ENCODE results near the gene WWC1.
"Not testable (repeated sequence)": the region's sequence is repeated elsewhere in the genome, so short reads cannot be mapped to it uniquely, and the experiment has no call there.

The WWC1 gene

GRCh38 chr5:168286863-168287262 is 4.6 kb upstream of the WWC1 start:
- DNase-seq = not testable (repeated sequence)

GRCh38 chr5:168287362-168287761 is 4.1 kb upstream of the WWC1 start:
- no peak for DNase-seq

DNA sequence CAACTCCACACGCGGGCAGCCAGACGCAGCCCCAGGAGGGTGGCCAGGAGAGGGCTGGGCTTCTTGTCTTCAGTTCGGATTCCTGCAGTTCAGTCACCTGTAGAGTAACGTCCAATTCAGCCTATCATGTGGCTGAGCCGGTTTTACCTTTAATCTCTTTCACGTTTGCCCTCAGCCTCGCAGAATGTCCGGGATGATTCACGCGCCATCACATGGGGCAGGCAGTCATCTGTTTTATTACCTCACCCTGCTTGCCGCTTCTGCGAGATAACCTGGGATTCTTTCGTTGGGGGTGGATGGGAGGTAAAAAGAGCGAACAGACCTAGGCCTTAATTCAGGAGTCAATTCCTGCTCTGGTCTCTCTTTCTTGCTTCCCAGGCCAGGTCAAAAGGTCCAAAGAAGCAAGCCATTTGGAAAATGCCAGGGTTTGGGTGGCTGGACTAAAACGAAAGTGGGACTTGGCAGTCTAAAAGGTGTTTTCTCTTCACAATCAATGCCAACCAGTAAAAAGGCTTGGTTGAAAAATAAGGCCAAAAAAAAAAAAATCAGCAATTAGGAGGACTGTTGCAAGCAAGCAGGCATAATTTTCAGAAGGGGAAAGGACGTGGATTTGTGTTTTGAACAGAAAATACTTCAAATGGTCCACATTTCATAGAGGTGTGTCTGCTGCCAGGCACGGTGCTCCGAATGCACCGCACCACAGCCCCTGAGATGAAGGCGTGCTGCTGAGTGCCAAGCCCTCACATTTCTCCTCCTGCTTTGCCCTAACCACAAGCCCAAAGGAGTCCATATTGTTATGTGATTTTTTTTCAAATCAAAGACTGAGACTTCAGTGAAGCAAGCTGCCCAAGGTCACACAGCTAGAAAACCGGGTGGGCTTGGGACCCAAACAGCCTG is 2.8 kb upstream of the WWC1 start:
- DNase-seq = no peak

GRCh38 chr5:168290902-168291341 is 523 bp upstream of the WWC1 start:
- DNase-seq = no peak

DNA sequence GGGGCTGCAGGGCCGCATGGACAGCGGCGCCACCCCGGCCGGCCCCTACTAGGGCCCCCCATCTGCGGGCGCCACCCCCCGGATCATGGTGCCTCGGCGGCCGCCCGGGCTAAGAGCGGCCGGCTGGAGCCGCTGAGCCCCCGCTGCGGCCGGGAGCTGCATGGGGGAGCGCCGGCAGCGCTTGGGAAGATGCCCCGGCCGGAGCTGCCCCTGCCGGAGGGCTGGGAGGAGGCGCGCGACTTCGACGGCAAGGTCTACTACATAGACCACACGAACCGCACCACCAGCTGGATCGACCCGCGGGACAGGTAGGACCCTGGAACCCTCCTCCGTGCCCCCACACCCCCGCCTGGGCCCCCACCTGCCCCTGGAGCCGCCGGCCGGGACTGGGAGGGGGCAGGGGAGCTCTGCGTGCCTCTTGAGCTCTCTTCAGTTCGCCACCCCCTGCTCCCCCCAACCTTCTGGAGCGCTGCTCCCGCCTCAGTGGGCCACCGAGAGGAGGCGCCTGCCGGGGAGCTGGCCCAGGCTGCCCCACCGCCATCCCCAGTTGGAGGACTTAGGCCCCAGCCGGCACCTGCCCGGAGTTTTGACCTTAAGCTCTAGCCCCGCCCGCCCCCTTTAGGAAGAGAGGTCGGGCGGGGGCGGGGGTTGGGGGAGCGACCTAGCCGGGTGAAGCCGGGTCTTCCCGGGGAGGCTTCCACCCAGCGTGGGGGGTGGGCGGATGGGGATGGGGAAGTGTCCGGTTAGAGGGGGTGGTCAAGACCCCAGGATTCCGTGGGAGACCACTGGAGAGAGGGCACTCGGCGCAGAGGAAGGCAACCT is 730 bp downstream of the WWC1 start:
- peak; percentile 14 for DNase-seq

DNA sequence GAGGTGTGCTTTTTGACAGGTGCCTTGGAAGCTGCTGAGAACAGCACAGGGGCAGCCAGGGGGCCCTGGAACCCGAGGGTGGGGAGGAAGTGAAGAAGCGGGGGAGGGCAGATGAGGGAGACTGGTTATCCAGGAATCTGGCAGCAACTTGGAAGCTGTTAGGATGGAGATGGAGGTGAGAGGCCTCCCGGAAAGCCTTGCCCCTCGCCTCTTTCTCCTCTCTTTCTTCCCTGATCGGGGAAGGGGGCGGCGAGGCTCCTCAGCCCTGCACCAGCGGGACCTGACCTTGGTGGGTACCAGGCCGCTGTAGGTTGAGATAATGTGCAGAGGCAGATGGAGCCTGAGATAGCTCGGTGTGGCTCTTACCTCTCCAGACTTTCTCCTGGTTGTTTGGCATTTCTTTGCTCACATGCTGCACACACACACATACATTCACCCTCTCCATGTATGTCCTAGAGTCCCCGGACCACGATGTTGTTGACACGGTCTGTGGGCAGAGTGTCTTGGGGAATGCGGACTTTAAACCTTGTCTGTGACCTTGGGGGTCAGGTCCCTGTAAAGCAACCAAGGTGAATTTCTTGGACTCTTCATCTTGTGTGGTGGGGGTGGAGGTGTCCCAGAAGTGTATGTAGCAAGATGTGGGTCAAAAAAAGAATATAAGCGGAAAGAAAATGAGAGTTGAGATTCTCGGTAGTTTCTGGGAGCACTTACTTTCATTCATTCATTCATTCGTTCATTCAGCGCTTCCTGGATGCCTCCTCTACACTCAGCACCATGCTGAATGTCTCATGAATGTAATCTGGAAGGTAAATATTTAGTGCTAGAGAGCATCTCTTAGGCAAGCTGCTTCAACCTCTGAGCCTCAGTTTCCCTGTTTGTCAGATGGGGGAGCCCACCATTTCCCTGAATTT is 1.6 kb downstream of the WWC1 start:
- DNase-seq = no peak

DNA sequence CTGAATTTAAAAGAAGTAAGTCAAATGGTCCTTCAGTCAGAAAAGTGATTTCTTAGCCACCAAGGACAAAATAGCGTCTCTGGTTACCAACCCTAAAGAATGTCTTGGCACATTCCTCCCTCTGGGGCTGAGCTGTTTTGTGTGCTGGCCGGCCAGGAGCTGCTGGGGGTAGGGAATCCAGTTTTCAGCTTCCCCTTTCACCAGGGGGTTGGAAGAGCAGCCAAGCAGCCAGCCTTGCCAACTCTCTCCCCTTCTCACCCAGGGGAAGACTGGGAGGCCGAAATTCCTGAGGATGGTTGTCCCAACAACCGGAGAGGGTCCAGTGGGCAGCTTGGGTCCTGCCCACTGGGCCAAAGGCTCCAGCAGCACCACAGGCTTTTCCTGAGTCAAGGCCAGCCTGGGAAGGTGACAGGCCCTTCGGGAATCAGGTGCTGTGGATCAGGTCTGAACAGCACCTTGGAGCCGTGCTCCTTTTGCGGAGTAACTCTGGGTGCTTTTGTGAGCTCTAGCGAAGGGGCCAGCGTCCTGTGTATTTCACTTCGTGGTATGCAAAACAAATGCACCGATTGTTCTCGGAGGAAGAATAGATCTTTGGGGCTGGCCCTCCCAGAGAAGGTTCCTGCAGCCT is 4.2 kb downstream of the WWC1 start:
- DNase-seq = peak; percentile 89

GRCh38 chr5:168296682-168297081 is 5.2 kb downstream of the WWC1 start:
- DNase-seq = no peak

DNA sequence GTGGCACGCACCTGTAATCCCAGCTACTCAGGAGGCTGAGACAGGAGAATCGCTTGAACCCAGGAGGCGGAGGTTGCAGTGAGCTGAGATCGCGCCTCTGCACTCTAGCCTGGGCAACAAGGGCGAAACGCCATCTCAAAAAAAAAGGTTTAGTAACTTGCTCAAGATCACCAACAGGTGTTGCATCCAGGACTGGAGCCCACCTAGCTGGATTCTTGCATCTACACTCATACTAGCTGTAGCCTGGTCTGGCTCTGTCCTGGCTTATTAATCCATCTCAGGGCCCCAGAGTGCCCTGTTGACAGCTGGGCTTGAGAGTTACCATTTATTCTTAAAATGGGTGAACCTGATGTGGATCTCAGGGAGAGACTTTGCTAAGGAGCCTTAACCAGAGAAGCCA is 7.5 kb downstream of the WWC1 start:
- DNase-seq = no peak

- no peak for DNase-seq
Measured at GRCh38 chr5:168299372-168299771, 7.9 kb downstream of the WWC1 start.

- no peak for DNase-seq
Measured at GRCh38 chr5:168300326-168301182, 9.1 kb downstream of the WWC1 start.

- peak; percentile 41 for DNase-seq
Measured at GRCh38 chr5:168301593-168302390, 10.3 kb downstream of the WWC1 start.

DNA sequence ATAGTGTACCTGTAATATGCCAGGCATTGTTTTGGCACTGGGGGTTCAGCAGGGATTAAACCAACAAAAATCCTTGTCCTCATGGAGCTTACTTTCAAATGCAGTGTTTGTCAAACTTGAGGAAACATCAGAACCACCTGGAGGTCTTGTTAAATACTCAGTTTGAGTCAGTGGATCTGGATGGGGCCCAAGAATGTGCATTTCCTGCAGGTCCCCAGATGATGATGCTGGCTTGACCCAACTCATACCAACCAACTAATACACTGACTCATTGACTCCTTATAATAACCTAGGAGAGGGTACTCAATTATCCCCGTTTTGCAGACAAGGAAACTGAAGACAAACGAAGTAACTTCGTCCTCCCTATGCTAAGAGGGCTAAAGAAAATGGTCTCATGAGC is 11.3 kb downstream of the WWC1 start:
- peak; percentile 31 for DNase-seq

DNA sequence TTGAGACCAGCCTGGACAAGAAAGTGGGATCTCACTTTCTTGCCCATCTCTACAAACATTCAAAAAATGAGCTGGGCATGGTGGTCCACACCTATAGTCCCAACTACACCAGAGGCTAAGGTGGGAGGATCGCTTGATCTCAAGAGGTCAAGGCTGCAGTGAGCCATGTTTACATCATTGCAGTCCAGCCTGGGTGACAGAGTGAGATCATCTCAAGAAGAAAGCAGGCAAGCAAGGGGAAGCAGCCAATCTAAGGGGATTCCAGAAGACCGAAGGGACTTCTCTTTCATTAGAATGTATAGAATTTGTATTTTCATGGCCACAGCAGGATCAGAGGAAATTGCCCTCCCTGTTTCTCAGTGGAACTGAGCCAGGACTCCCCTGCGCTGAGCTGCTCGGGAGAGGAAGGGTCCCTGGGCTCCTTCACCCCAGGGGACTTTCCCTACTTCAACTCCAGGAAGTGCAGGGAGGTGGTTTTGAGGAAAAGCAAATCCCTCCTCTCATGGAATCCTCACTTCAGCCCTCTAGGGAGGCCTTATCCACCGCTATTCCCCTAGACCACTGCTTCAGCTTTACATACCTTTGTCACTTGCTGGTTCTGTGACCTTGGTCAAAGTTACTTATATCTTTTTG is 12.1 kb downstream of the WWC1 start:
- no peak for DNase-seq

DNA sequence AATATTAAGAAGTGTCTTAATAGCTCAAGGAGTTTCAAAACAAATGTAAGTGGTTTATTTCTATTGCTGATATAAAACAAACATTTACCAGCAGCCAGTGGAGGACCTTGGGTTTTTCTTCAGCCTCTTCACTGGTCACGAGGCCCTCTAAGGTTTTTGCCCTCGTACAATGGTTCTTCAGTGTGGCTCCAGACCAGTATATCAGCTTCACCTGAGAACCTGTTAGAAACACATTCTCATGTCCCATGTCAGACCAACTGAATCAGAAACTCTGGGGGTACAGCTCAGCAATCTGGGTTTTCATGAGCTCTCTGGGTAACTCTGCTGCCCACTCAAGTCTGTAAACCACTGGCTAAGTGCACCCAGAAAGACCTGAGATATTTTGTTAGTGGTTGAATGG is 12.9 kb downstream of the WWC1 start:
- DNase-seq = no peak

DNA sequence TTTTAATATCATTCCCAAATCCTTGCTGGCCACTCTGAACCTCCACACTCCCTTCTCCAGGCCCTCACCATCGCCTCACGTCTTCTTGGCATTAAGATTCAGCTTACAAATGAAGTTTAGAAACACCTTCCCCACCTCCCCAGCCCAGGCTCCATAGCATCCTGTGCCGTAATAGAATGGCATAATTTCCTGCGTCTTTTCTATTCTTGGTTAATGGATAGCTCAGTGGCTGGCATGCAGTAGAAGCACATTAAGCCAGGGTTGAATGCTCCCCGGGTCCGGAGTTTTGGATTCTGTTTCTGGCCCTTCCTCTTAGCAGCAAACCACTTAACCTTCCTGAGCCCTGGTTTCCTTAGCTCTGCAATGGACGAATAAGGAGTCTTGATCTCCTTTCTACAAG is 13.8 kb downstream of the WWC1 start:
- DNase-seq = no peak

GRCh38 chr5:168307022-168307421 is 15.6 kb downstream of the WWC1 start:
- no peak for DNase-seq

GRCh38 chr5:168307925-168308584 is 16.6 kb downstream of the WWC1 start:
- no peak for DNase-seq

DNA sequence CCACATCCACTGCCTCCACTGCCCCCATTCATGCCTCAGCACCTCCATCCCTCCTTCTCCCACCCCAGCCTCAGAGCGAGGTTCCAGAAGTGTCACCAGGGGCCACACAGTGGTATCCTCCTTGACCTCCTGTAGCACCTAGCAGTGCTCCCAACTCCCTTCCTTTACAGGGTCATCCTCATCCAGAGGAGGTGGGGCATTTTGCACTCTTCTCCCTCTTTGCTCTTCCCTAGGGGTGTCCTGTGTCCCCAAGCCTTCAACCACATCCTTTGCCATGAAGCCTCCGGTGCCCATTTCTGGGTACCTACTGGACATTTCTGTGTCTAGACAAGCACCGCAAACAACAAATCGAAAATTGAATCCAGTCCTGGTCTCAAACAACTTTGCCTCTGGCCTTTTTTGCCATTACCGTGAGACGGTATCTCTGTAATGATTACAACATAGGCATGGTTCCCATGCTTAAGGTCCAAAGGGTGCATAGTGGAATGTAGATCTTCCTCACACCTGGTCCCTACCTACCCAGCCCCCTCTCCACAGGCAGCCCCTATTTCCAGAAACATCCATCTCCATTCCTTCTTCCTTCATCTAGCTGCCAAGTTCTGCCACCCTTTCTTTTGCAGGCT is 17.6 kb downstream of the WWC1 start:
- DNase-seq = no peak

All from fibroblast of skin of scalp (primary cell).